GM21825 (cell line): ENCODE results near the gene NOPCHAP1.
"Not testable (repeated sequence)": the region's sequence is repeated elsewhere in the genome, so short reads cannot be mapped to it uniquely, and the experiment has no call there.

Source experiments
- ATAC-seq: cut with Tn5 transposase; IDR thresholded peaks from one replicate; pipeline ENCODE4 v1.9.1; 2021; ENCODE audit warnings: mild to moderate bottlenecking, moderate library complexity; ENCODE audit not compliant: unreplicated experiment

The NOPCHAP1 gene

GRCh38 chr12:104964167-104964855 lies 21.8 kb upstream of the NOPCHAP1 start:
- ATAC-seq, result no peak

DNA sequence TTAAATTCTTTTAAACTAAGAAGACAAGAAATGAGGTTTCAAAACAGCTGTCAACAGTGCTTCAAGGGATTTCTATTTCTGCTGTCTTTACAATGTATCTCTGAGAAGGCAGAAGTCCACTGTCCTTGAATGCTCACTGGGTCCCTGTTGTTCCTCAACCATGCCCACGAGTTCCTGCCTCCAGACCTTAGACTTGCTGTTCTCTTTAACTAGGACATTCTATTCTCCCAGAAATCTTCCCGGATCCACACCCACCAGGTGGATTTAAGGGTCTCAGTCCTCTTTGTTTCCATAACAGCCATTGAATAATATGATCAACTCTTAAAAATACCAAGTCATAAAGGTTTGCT lies 21.3 kb upstream of the NOPCHAP1 start:
- ATAC-seq, result no peak

- peak; percentile 74 for ATAC-seq
Observed at GRCh38 chr12:104966677-104967076, 19.4 kb upstream of the NOPCHAP1 start.

DNA sequence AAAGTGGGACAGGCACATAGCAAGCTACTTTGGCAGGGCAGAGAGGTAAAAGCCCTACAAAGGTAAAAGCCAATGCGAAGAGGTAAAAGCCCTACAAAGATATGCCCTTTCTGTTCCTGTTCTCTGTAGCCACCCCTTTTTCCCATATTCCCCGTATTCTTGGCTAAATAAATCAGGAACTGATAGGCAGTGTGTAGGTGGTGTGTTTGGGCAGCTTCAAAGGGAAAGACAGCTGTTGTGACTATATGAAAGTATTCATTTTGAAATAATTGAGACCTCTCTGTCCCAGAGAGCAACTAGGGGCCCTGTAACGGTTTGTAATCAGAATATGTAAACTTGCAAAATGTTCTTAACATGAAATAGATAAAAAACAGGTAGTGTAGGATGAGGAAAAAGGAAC lies 16.8 kb upstream of the NOPCHAP1 start:
- ATAC-seq, result no peak

DNA sequence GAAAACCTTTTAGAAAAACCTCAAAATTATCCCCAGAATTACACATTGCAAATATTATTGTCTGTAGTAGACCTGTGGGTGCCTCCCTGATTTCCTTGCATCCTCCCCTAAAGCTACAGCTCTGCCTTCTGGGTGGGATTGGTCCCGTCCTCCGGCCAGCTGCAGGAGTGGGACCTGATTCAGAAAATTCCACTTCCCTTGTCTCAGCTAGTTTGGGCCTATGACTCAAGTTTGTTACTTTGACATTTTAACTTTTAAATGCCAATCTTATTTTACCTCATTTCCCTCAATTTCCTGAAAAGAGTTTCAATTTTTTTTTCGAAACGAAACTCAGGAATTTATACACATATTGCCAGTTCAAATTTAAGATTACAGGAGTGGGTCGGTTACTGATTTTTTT lies 14.8 kb upstream of the NOPCHAP1 start:
- no peak for ATAC-seq

- no peak for ATAC-seq
Observed at GRCh38 chr12:104973250-104973649, 12.9 kb upstream of the NOPCHAP1 start.

DNA sequence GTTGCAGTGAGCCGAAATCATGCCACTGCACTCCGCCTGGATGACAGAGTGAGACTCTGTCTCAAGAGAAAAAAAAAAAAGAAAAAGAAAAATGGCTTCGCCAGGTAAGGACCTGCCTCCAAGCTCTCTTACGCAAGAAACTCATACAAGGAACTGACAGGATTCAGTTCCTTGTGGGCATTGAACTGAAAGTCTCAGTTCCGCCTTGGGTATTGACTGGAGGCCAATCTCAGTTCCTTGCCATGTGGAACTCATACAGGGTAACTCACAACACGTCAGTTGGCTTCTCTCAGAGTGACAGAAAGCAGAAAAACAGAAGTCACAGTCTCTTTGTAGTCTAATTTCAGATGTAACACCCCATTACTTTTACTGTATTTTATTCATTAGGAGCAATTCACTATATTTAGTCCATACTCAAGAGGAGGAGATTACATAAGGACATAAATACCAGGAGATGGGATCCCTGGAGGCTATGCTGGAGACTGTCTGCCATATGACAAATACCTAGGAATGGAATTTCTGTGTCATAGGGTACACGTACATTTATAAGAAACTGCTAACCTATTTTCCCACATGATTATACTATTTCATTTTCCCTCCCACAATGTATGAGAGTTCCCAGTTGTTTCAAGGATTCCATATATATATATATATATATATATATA lies 11.4 kb upstream of the NOPCHAP1 start:
- ATAC-seq, result peak; percentile 97

- ATAC-seq, result no peak
Observed at GRCh38 chr12:104975587-104976343, 10.4 kb upstream of the NOPCHAP1 start.

DNA sequence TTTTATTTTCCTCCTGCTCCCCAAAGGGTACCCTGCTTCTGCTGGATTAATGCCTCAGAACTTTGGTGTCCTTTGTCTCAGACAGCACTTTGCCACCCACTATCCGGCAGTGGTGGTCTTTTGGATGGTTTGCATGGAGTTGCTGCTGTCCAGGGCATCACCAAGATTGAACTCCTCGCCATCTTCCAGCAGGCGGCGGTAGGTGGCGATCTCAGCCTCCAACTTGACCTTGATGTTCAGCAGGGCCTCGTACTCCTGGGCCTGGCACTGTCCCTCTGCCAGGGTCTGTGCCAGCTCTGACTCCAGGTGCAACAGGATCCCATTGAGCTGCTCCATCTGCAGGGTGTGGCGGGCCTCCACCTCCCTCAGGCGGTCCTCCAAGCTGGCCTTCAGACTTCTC lies 9.4 kb upstream of the NOPCHAP1 start:
- ATAC-seq, result no peak

GRCh38 chr12:104977688-104978087 lies 8.4 kb upstream of the NOPCHAP1 start:
- ATAC-seq, result not testable (repeated sequence)

GRCh38 chr12:104985206-104985605 lies 910 bp upstream of the NOPCHAP1 start:
- no peak for ATAC-seq

DNA sequence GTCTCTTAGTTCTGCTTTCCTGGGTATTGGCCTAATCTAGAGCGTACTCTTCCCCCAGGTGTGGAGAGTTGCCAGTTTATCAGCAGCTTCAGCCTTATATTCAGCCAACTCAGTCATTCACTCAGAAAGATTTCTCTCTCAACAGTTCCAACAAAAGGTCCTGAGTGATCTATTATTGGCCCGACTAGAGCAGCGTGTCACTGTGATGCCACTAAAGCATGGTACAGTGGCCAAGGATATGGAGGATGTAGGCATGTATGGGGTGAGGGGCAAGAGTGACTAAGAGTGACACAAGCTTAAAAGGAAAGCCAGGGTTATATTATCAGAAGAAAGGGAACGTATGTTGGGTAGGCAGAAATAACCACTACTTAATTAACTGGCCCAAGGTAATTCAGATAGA lies 4.8 kb downstream of the NOPCHAP1 start:
- no peak for ATAC-seq

DNA sequence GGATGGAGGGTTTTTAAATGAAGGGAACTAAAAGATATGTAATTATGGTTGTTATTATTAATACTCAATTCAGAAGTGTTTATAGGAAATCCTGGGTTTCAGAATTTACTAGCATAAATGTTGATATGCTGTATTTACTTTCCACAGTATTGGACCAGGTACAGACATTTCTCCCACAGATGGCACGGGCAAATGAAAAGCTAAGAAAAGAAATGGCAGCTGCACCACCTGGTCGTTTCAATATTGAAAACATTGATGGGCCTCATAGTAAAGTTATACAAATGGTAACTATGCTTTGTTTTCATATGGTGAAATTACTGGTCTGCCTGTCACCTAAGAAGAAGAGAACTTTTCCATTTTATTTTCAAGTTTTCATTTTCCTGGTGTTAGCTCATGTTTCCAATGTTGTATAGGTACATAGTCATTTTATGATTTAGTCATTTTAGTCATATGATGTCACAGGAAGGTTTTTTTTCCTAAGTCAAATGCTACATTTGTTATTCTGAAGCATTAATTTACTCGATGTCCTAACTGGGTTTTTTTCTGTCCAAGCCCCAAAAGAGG lies 5.5 kb downstream of the NOPCHAP1 start:
- ATAC-seq, result no peak

DNA sequence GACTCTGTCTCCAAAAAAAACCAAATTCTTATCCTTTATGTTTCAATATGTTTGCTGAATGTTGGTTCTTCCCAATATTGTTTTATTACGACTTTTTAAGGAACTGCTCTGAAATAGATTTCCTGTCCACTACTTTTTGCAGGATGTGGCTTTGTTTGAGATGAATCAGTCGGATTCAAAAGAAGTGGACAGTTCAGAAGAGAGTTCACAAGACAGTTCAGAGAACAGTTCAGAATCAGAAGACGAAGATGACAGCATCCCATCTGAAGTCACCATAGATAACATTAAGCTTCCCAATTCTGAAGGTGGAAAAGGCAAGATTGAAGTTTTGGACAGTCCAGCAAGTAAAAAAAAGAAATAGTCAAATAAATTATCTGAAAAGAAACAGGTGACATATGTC lies 8.2 kb downstream of the NOPCHAP1 start:
- no peak for ATAC-seq

DNA sequence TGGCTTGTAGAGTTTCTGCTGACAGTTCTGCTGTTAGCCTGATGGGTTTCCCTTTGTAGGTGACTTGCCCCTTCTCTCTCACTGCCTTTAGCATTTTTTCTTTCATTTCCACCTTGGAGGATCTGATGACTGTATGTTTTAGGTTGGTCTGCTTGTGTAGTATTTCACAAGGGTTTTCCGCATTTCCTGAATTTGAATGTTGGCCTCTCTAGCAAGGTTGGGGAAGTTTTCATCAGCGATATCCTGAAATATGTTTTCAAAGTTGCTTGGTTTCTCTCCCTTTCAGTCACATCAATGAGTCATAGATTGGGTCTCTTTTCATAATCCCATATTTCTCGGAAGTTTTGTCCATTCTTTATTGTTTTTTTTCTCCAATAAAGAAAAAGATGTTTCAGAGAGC lies 11.4 kb downstream of the NOPCHAP1 start:
- no peak for ATAC-seq

DNA sequence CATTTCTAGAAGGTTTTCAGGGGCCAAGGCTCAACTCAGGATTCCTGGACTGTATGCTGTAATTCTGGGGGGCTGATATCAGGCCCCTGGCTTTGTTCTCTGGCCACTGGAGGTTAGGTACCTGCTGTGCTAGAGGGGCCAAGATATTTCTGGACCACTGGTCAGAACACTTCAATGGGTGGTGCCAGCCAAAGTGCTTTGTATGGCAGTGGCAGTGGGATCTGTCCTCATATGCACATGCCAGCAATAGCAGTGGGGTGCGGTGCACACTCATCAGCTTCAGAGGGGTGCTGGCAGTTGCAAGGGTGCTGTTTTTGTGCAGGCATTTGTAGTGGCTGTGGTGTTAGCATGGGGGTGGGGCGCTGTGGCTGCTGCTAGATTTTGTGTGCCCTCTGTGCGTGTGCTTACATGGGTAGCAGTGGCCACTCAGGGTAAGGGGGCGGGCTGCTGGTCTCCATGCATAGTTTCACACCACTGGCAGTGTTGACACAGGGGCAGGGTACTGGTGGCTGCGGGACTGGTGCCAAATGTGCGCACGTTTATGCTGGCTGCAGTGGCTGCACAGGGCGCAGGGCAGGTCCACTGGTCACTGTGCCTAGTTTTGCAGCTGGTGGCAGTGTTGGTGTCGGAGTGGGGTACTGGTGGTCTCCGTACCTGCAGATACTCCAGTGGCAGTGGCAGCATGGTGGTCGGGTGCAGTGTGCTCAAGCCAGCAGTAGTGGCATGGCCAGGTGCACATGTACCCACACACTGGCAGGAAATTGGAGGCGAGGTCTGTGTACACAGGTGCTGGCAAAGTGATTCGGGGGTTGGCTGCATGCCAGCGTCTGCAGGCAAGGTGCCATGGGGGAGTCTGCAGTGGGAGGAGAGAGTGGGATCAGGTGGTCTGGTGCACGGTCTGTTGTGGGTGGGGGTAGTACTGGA lies 12.6 kb downstream of the NOPCHAP1 start:
- ATAC-seq, result no peak

GRCh38 chr12:104999347-104999685 lies 13.2 kb downstream of the NOPCHAP1 start:
- no peak for ATAC-seq

DNA sequence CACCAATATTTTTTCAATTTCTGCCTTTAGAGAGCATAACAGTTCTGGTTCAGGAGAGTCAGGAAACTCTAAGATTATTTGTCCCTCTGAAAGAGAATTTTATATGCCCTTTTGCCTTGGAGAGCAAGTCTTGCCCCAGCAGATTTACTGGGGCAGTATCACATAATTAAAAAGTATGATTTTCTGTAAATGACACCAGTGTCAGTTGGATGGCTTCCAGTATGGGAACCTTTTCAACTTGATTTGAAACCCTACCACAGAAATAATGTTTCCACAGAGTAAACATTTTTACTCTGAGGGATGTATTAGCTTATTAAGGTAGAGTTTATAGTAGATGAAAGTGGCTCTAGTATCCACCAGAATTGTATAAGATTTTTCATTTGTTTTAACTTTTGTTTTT lies 15.4 kb downstream of the NOPCHAP1 start:
- no peak for ATAC-seq

- no peak for ATAC-seq
Observed at GRCh38 chr12:105013892-105014291, 27.8 kb downstream of the NOPCHAP1 start.

DNA sequence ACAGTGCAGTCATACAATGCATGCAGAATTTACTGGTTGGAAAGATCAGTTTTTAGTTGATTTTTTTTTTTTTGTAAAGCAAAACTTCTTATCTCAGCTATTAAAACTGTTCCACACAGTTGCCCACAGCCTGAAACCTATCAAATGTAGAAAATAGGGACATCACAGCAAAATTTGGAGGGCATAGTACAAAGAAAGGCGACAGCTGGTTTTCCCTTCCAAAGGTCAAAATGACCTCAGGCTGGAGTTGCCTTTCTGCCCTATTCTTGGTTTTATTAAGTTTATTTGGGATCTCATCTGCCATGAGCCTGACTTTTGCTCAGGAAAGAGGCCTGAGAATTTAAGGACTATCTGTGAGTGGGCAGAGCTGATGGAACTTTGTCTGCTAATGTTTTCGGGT lies 28.5 kb downstream of the NOPCHAP1 start:
- no peak for ATAC-seq

GRCh38 chr12:105015543-105015942 lies 29.4 kb downstream of the NOPCHAP1 start:
- ATAC-seq, result no peak
